Activated CD8-positive, alpha-beta memory T cell treated with anti-CD3 and anti-CD28 coated beads, Interleukin-2, amount 50 U/mL, for 24 hours (primary cell): ENCODE results near the gene GPR155.

ENCODE experiments used
- DNase-seq: peaks from one replicate; pipeline ENCODE4 v3.0.0-alpha.2; 2020; ENCODE audit errors: extremely low read depth

GPR155 gene

GRCh38 chr2:174486563-174487107 is at the start of gene GPR155:
GPR155 (minus strand) TSS chr2:174487029; CDS start chr2:174481956, 5,073 bp downstream.
- no peak for DNase-seq

GRCh38 chr2:174535757-174536703 is 49.2 kb upstream of the GPR155 start:
- no peak for DNase-seq

GRCh38 chr2:174535083-174535482 is 48.3 kb upstream of the GPR155 start:
- no peak for DNase-seq

- no peak for DNase-seq
Measured at GRCh38 chr2:174529916-174530315, 43.1 kb upstream of the GPR155 start.

- DNase-seq = no peak
Measured at GRCh38 chr2:174527959-174528358, 41.1 kb upstream of the GPR155 start.

- DNase-seq = no peak
Measured at GRCh38 chr2:174527101-174527721, 40.4 kb upstream of the GPR155 start.

GRCh38 chr2:174524527-174524926 is 37.7 kb upstream of the GPR155 start:
- DNase-seq = no peak

- DNase-seq = no peak
Measured at GRCh38 chr2:174522553-174522952, 35.7 kb upstream of the GPR155 start.

- DNase-seq = no peak
Measured at GRCh38 chr2:174518395-174518794, 31.6 kb upstream of the GPR155 start.

GRCh38 chr2:174516501-174517378 is 29.9 kb upstream of the GPR155 start:
- DNase-seq = no peak

- no peak for DNase-seq
Measured at GRCh38 chr2:174512345-174512744, 25.5 kb upstream of the GPR155 start.

GRCh38 chr2:174511580-174512260 is 24.9 kb upstream of the GPR155 start:
- DNase-seq = no peak

- no peak for DNase-seq
Measured at GRCh38 chr2:174510583-174511189, 23.9 kb upstream of the GPR155 start.

- DNase-seq = no peak
Measured at GRCh38 chr2:174503161-174503809, 16.5 kb upstream of the GPR155 start.

GRCh38 chr2:174499371-174499770 is 12.5 kb upstream of the GPR155 start:
- no peak for DNase-seq

GRCh38 chr2:174495365-174496012 is 8.7 kb upstream of the GPR155 start:
- no peak for DNase-seq

GRCh38 chr2:174493549-174494331 is 6.9 kb upstream of the GPR155 start:
- no peak for DNase-seq

- DNase-seq = peak; percentile 37
Measured at GRCh38 chr2:174492963-174493431, 6.2 kb upstream of the GPR155 start.

- DNase-seq = no peak
Measured at GRCh38 chr2:174491947-174492346, 5.1 kb upstream of the GPR155 start.
